ENCODE data around the gene FIGN. TPM values are rescaled to one million over a fixed set of nuclear protein-coding genes. Genes with fewer than 3 reads are reported as not detected.

The FIGN gene
- total and polyA plus RNA-seq, 2 of the 8 experiments (the other 6 are each of a cell fraction or from before 2014, with no cell fraction given): 5.0 to 22.8 TPM

- no peak overlapping the region for H3K27ac ChIP-seq (ENCODE audit: low read depth, low read length)
- no peaks in the 10 kb centered on the region for H3K23me2 ChIP-seq (ENCODE audit: low read depth, low read length)
- TF ChIP-seq CEBPB (IDR thresholded peaks at IDR 0.05; ENCODE audit: low read depth, low read length) (no peak), POU5F1 (IDR thresholded peaks at IDR 0.05; ENCODE audit: low read depth, low read length) (no peak), RAD21 (IDR thresholded peaks at IDR 0.05 in 1 of 2, conservative IDR thresholded peaks at IDR 0.05 in 1 of 2; ENCODE audit: low read depth in 2 of 2, low read length in 2 of 2) (no peak), TBP (IDR thresholded peaks at IDR 0.05; ENCODE audit: low read depth, low read length) (no peak), CREB1 (IDR thresholded peaks at IDR 0.05) (no peak), MAX (IDR thresholded peaks at IDR 0.05) (no peak), TAF1 (IDR thresholded peaks at IDR 0.05; ENCODE audit: low read depth, low read length) (no peak), KDM4A (IDR thresholded peaks at IDR 0.05; ENCODE audit: low read depth, low read length, severe bottlenecking) (no peak), JUN (IDR thresholded peaks at IDR 0.05; ENCODE audit: low read depth, low read length) (no peak), YY1 (IDR thresholded peaks at IDR 0.05; ENCODE audit: low read depth, low read length) (no peak), ATF3 (IDR thresholded peaks at IDR 0.05; ENCODE audit: insufficient read depth, low read depth, low read length) (no peak), TEAD4 (IDR thresholded peaks at IDR 0.05; ENCODE audit: low read depth, low read length) (no peak), CBX5 (IDR thresholded peaks at IDR 0.05; ENCODE audit: low read depth, low read length) (no peak)
- ChIA-PET CTCF (ENCODE audit: partially characterized antibody) (no interaction called here), POLR2A (ENCODE audit: partially characterized antibody) (no interaction called here)
- H3K4me1 ChIP-seq (replicated peaks in 1 of 4; ENCODE audit: control insufficient read depth in 3 of 4, insufficient read depth in 4 of 4, low read length in 3 of 4): no peaks in the 10 kb centered on the region
- no peaks in the 10 kb centered on the region for H3K36me3 ChIP-seq (ENCODE audit: control insufficient read depth in 2 of 4, insufficient read depth in 4 of 4, low read length in 3 of 4)
- no peak overlapping the region for H2AFZ ChIP-seq (ENCODE audit: low read length)
- H3K4ac ChIP-seq (replicated peaks; ENCODE audit: insufficient read length, low read depth, low read length): no peak overlapping the region
- no peak overlapping the region for H3K4me3 ChIP-seq (ENCODE audit: extremely low read depth in 1 of 4, insufficient read depth in 2 of 4, low read depth in 3 of 4, low read length in 4 of 4)
- no peak overlapping the region for H3K9ac ChIP-seq (replicated peaks in 1 of 4; ENCODE audit: extremely low read depth in 1 of 4, low read depth in 3 of 4, low read length in 3 of 4)
- no peaks in the 10 kb centered on the region for H4K20me1 ChIP-seq (replicated peaks in 1 of 2; ENCODE audit: control insufficient read depth in 1 of 2, insufficient read depth in 2 of 2, low read length in 2 of 2)
- no peak overlapping the region for H3K23ac ChIP-seq (ENCODE audit: insufficient read length)
- H3K4me2 ChIP-seq (ENCODE audit: insufficient read depth in 1 of 2, low read depth in 2 of 2, low read length in 2 of 2): no peak overlapping the region
- H2AK5ac ChIP-seq (ENCODE audit: low read depth, low read length): no peak overlapping the region
- no peaks in the 10 kb centered on the region for H3K79me2 ChIP-seq (ENCODE audit: control insufficient read depth in 1 of 2, insufficient read depth in 2 of 2, low read length in 2 of 2)
- no peak overlapping the region for H3K18ac ChIP-seq (ENCODE audit: extremely low read depth, low read length)
- H3K27me3 ChIP-seq (replicated peaks in 1 of 4; ENCODE audit: control insufficient read depth in 3 of 4, extremely low read depth in 1 of 4, insufficient read depth in 3 of 4, low read length in 3 of 4): no peaks in the 10 kb centered on the region
- no peak overlapping the region for H2BK5ac ChIP-seq (ENCODE audit: low read depth, low read length)
- no peaks in the 10 kb centered on the region for H3K9me3 ChIP-seq (ENCODE audit: insufficient read depth in 2 of 2, low read depth in 1 of 2, low read length in 1 of 2)
- no peak overlapping the region for H4K8ac ChIP-seq (ENCODE audit: extremely low read depth, insufficient read depth, low read length)
- H2BK15ac ChIP-seq (ENCODE audit: low read length): no peak overlapping the region
- WGBS, 2 experiments (ENCODE audit: extremely low coverage in 1 of 2, insufficient coverage in 1 of 2, insufficient read length in 1 of 2, insufficient replicate concordance in 2 of 2, low coverage in 1 of 2, low lambda C conversion rate in 2 of 2, missing lambda C conversion rate in 1 of 2): 89% methylated on average over 2 of the region's 2 CpGs; no CpG with 5 or more reads in 1 of the 2 experiments
- H2BK120ac ChIP-seq (replicated peaks; ENCODE audit: low read depth, low read length): no peak overlapping the region
- no peak overlapping the region for H2BK20ac ChIP-seq (ENCODE audit: low read length)
- H4K5ac ChIP-seq (ENCODE audit: insufficient read length, low read depth, low read length): no peak overlapping the region
- FAIRE-seq: no peak
- no peak overlapping the region for H3K56ac ChIP-seq (replicated peaks; ENCODE audit: insufficient read length, low read depth, low read length)
- H3K14ac ChIP-seq (ENCODE audit: insufficient read length): no peak overlapping the region
- DNase-seq (ENCODE audit: low read depth in 1 of 2, low spot score in 2 of 2): no peak
- H3K79me1 ChIP-seq (ENCODE audit: low read depth, low read length): no peaks in the 10 kb centered on the region
- H4K91ac ChIP-seq (replicated peaks; ENCODE audit: insufficient read length, low read length): no peak overlapping the region
- H2BK12ac ChIP-seq (ENCODE audit: low read depth, low read length): no peak overlapping the region
These were observed 39.1 kb upstream of the FIGN start for GRCh38 chr2:163774862-163775261.

Measured in H1 (cell line).